ENCODE data around the gene ACADSB.

DNA sequence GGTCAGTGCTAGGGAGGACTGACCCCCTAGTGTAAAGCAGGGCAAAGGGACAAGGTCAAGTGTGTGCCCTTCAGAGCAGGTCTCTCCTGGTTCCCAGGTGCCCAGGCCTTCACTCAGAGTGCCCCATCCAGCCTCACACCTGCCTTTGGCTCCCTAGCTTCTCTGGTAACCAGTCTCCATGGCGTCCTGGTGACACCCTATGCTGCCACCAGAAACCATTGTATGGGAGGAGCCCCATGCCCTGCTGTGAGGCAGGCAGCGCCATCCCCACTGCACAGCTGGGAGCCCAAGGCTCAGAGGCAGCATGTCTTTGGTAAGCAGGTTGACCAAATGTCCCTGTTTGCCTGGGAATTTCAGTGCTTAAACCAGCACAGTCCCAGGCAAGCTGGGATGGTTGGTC is 93.9 kb downstream of the ACADSB start:
- TF ChIP-seq CTCF (IDR thresholded peaks at IDR 0.05; ENCODE audit: poor library complexity, severe bottlenecking) (no peak), POLR2AphosphoS5 (IDR thresholded peaks at IDR 0.05) (no peak), EP300 (conservative IDR thresholded peaks at IDR 0.05; ENCODE audit: poor library complexity, severe bottlenecking) (no peak)
